KG1 (cell line): Measurements from ENCODE around the gene SOX5.
"Not testable (repeated sequence)": the region's sequence is repeated elsewhere in the genome, so short reads cannot be mapped to it uniquely, and the experiment has no call there.

Experiments used
- DNase-seq: peaks from one replicate; lab custom pipeline; 2025; lab: John Stamatoyannopoulos, UW

Gene SOX5

GRCh38 chr12:23756416-23756815, 193.1 kb downstream of the SOX5 start:
- no peak for DNase-seq

GRCh38 chr12:23753628-23754365, 195.7 kb downstream of the SOX5 start:
- no peak for DNase-seq

GRCh38 chr12:23752245-23752644, 197.2 kb downstream of the SOX5 start:
- no peak for DNase-seq

- no peak for DNase-seq
These were observed 197.8 kb downstream of the SOX5 start for GRCh38 chr12:23751641-23752040.

GRCh38 chr12:23750923-23751322, 198.5 kb downstream of the SOX5 start:
- no peak for DNase-seq

GRCh38 chr12:23744696-23745095, 204.8 kb downstream of the SOX5 start:
- DNase-seq, result no peak

GRCh38 chr12:23742574-23742973, 206.9 kb downstream of the SOX5 start:
- no peak for DNase-seq

- no peak for DNase-seq
These were observed 218.0 kb downstream of the SOX5 start for GRCh38 chr12:23731493-23731892.

- no peak for DNase-seq
These were observed 218.4 kb downstream of the SOX5 start for GRCh38 chr12:23731035-23731434.

- no peak for DNase-seq
These were observed 220.1 kb downstream of the SOX5 start for GRCh38 chr12:23729359-23729758.

- DNase-seq, result no peak
These were observed 222.8 kb downstream of the SOX5 start for GRCh38 chr12:23726646-23727045.

GRCh38 chr12:23722655-23723054, 226.8 kb downstream of the SOX5 start:
- DNase-seq, result no peak

- no peak for DNase-seq
These were observed 228.2 kb downstream of the SOX5 start for GRCh38 chr12:23721268-23721667.

GRCh38 chr12:23719493-23719892, 230.0 kb downstream of the SOX5 start:
- no peak for DNase-seq

- not testable (repeated sequence) for DNase-seq
These were observed 239.1 kb downstream of the SOX5 start for GRCh38 chr12:23710361-23710760.

- DNase-seq, result no peak
These were observed 241.2 kb downstream of the SOX5 start for GRCh38 chr12:23708185-23708837.

GRCh38 chr12:23707270-23707669, 242.2 kb downstream of the SOX5 start:
- no peak for DNase-seq

GRCh38 chr12:23704992-23705943, 244.2 kb downstream of the SOX5 start:
- no peak for DNase-seq

- DNase-seq, result no peak
These were observed 246.4 kb downstream of the SOX5 start for GRCh38 chr12:23703051-23703450.

- no peak for DNase-seq
These were observed 250.4 kb downstream of the SOX5 start for GRCh38 chr12:23699031-23699430.

GRCh38 chr12:23694920-23695319, 254.6 kb downstream of the SOX5 start:
- no peak for DNase-seq

GRCh38 chr12:23694307-23694706, 255.2 kb downstream of the SOX5 start:
- DNase-seq, result no peak

GRCh38 chr12:23687947-23688346, 261.5 kb downstream of the SOX5 start:
- no peak for DNase-seq
